ENCODE measurements around the gene SLF1.

- no peak for TF ChIP-seq CTCF (IDR thresholded peaks at IDR 0.05)
- no peak for TF ChIP-seq POLR2AphosphoS5 (IDR thresholded peaks at IDR 0.05)
Measured at GRCh38 chr5:94632024-94632423, 13.6 kb downstream of the SLF1 start.
